GM12864 (cell line): ENCODE data around the gene GPR35.

ENCODE experiments used
- DNase-seq: peaks from one replicate; pipeline ENCODE4 v3.0.0-alpha.2; 2011; ENCODE audit warnings: low read depth
- H3K4me3 ChIP-seq: 2 replicates; pipeline ENCODE4 v1.5.1; 2011; ENCODE audit warnings: mild to moderate bottlenecking, low read depth, low read length, control low read depth
- CTCF ChIP-seq: IDR thresholded peaks from 2 replicates; pipeline ENCODE4 v1.5.1; 2011; ENCODE audit warnings: low read depth, mild to moderate bottlenecking, moderate library complexity, low read length, control low read depth, inconsistent platforms; ENCODE audit errors: missing control alignments

GPR35 gene

DNA sequence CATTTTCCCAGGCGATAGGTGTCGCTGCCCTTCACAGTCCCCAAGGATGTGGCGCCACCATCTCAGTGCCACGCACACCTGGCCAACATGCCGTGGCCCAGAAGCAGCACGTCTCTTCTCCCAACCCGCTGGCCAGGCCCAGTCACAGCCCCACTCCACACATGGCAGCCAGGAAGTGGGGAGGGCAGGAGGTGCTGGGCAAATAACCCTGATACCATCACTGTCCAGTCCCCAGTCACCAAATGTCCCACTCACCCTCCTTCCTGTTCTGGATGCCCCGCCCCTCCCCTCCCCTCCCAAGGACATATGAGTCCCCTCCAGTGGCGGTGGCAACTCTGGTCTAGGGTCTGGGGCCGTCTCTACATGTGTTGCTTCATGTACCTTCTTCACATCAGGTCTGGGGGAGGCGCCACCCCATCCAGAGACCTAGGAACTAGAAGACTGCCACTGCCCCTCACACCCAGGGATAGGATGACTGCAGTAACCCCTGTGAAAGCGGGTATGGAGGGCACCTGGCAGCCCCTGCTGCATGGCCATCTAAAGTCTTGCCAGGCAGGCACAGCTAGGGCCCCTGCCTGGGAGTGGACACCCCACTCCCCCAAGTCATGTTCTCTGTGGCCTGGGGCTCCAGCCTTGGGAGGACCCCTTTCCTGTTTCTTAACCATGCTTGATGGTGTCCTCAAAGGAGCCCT, 46.1 kb upstream of the GPR35 start:
- TF ChIP-seq CTCF: no peak
- DNase-seq: no peak
- no peak overlapping the region for H3K4me3 ChIP-seq

DNA sequence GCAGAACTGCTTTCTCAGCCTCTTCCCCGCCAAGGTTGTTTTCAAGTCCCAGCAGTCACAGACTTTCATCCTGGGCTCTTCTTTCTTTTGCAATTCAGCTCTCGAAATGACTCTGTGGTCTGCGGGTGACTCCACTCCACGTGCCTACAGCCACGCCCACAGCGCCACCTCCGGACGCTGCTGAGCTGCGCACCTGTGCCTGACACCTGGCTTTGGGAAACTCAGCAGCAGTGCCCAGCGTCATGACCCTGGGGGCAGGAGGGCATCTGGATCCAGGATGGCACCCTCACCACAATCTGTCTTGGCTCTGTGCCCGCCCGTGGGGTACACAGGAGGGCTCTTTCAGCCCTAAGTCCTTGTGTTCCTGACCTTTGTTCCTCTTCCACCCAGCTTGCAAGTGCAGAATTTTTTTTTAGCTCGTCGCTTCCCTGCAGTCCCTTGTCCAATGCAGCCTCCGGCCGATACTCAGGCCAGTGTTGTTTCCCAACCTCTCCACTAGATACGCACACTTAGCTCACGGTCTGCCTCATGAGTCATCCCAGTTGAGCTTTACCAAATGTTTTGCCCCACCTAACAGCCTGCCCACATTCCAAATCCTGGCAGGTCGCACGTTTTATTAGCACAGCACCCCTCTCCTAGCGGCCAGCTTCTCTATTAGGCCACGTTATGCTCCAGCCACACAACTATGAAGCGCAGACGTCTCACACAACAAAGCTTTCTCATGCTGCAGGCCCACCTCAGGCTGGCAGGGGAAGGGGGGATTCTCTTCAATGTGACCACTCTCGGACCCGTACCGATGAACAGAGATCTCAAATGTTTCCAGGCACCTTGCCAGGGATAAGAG, 45.3 kb upstream of the GPR35 start:
- no peak overlapping the region for H3K4me3 ChIP-seq
- DNase-seq: peak; percentile 81
- peak; percentile 73 for TF ChIP-seq CTCF

GRCh38 chr2:240581811-240582210, 43.5 kb upstream of the GPR35 start:
- no peak overlapping the region for H3K4me3 ChIP-seq
- TF ChIP-seq CTCF: no peak
- DNase-seq: no peak

DNA sequence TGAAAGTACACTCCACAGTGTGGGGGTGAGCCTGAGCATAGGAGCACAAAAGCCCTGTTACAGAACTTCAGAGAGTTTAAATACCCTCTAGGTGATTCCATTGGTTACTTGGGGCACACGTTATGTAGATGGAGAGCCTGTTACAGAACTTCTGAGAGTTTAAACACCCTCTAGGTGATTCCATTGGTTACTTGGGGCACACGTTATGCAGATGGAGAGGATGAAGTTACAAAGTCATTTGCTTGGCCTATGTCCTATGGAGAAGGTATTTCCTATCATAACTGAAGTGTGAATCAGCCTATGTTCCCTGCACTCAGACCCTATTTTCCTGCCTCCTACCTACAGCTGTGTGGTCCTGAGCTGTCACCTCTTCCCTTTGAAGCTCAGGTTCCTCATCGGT, 42.5 kb upstream of the GPR35 start:
- no peak for DNase-seq
- TF ChIP-seq CTCF: no peak
- no peak overlapping the region for H3K4me3 ChIP-seq

- no peak overlapping the region; the same call in 1 of the 2 replicates for H3K4me3 ChIP-seq
Observed at GRCh38 chr2:240583774-240584173, 41.5 kb upstream of the GPR35 start.

DNA sequence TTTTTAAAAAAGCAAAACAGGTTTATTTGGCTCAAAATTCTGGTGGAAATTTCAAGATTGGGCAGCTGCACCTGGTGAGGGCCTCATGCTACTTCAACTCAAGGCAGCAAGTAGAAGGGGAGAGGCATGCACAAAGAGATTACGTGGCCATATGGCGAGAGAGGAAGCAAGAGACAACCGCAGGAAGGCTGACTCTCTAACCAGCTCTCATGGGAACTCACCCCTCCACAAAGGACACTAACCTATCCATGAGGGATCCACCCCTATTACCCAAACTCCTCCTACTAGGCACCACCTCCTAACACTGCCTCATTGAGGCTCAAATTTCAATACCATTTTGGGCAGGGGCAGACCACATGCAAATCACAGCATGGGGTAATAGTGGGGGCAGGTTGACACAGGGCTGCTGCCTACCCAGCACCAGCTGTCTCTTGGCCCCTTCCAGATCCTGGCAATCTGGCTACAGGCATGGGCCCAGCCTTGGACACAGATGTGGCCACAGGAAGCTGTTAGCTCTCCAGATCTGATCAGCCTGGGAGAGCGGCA, 40.7 kb upstream of the GPR35 start:
- TF ChIP-seq CTCF: no peak
- DNase-seq: peak; percentile 99
- peak overlapping the region; percentile 84 for H3K4me3 ChIP-seq

More at GRCh38 chr2:240583774-240584173, 41.5 kb upstream of the GPR35 start:
- TF ChIP-seq CTCF: no peak
- DNase-seq: no peak
